GM19463 (cell line): ENCODE data around the gene NRL.

Source experiments
- ATAC-seq: cut with Tn5 transposase; IDR thresholded peaks from one replicate; pipeline ENCODE4 v1.9.1; 2021; ENCODE audit warnings: mild to moderate bottlenecking, moderate library complexity; ENCODE audit not compliant: unreplicated experiment

The NRL gene

DNA sequence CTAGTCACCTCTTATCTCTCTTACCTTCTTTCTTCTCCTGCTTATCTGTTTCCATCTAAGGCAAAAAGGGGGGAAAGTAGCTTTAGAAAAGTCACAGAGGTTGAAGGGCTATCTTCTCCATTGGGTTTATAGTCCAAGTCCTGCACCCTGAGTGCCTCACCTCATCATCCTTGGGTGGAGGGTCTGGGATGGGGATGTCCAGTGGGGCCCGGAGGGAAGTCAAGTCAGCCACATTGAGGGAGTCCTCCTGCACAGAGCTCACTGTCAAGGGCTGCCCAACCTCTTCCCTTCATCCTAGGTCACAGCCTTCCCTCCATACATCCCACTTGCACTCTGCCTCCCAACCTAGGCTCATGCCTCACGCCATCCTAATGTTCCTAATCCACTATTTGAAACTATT is 30.5 kb upstream of the NRL start:
- no peak for ATAC-seq

DNA sequence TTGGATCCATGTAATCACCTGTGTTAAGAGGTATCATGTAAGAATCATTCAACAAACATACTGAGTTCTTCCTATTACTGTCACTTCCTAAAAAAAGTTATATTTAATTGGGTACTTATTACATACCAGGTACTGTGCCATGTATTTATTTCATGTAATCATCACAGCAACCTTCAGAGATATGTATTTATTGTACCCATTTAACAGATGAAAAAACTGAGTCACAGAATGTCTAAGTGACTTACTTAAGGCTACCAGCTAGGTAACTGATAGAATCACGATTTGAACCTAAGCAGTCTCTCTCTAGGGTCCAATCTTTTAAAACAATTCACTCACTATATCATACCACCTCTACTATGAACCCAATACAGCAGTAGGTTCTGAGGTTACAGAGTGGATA is 29.7 kb upstream of the NRL start:
- ATAC-seq = no peak

GRCh38 chr14:24143511-24143910 is 28.8 kb upstream of the NRL start:
- ATAC-seq = no peak

GRCh38 chr14:24141097-24141880 is 26.5 kb upstream of the NRL start, which contains the start of gene EMC9:
TSS of gene EMC9 (minus strand) at chr14:24141591. CDS start at chr14:24141304, 287 bp downstream.
- peak; percentile 87 for ATAC-seq

DNA sequence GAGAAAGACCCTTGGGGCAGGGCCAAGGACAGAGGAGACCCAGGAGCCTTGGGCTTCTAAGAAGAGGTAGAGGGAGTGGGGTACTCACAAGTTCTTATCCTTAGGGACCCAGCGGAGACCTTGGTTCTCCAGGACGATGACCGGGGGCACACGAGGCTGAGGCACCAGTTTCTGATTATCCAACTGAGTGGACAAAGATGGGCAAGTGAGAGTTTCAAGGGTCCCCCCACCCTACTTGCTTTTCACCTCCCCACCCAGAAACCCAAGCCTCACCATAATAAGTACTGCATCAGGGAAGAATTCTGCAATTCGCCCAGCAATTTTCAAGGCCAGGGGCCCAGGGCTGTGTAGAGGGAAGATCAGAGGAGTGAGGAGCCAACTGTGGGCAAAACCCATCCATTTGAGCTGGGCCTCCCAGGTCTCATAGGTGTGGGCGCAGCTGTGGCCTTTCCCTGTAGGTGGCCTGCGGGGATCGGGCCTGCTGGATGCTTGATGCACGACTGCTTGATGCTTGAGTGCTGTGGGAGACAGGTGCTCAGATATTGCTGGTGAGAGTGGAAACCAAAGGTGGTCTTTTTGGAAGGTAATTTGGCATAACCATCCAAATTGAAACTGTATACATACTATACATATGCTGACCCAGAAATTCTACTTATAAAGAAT is 24.7 kb upstream of the NRL start:
- ATAC-seq = no peak

GRCh38 chr14:24138396-24139271 is 23.9 kb upstream of the NRL start:
- ATAC-seq = no peak

DNA sequence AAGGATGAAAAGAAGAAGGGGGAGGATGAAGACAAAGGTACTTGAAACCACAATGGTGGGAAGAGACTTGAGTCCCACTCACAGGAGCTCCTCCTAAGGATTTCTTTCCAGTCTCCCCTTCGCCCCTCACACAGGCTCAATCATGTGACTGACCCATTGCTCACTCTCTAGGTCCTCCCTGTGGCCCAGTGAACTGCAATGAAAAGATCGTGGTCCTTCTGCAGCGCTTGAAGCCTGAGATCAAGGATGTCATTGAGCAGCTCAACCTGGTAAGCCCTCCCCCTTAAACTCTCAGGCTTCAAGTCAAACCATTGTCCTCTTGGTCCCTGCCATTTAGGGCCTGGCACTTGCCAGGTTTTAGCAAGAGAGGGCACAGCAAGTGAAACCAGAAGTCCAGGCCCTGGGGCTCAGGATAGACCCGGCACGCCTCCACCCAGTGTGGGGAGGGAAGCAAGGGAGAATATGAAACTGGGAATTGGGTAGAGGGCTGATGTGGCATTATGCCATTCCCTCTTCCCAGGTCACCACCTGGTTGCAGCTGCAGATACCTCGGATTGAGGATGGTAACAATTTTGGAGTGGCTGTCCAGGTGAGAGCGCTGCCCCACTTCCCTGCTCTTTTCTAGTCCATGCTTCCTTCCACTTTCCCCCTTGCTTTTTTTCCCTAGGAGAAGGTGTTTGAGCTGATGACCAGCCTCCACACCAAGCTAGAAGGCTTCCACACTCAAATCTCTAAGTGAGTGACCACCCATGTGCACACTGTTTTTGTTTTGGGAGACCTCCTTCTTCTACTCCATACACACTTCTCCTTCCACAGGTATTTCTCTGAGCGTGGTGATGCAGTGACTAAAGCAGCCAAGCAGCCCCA is 23.0 kb upstream of the NRL start:
- no peak for ATAC-seq

- no peak for ATAC-seq
These were observed 22.2 kb upstream of the NRL start for GRCh38 chr14:24136684-24137528.

GRCh38 chr14:24135834-24136683 is 21.3 kb upstream of the NRL start, which contains the start of gene PSME1:
TSS of gene PSME1 (plus strand) at chr14:24136194. CDS start at chr14:24136263, 69 bp downstream.
- peak; percentile 88 for ATAC-seq

GRCh38 chr14:24135584-24135833 is 20.8 kb upstream of the NRL start:
- ATAC-seq = no peak

- no peak for ATAC-seq
These were observed 19.0 kb upstream of the NRL start for GRCh38 chr14:24133735-24134134.

DNA sequence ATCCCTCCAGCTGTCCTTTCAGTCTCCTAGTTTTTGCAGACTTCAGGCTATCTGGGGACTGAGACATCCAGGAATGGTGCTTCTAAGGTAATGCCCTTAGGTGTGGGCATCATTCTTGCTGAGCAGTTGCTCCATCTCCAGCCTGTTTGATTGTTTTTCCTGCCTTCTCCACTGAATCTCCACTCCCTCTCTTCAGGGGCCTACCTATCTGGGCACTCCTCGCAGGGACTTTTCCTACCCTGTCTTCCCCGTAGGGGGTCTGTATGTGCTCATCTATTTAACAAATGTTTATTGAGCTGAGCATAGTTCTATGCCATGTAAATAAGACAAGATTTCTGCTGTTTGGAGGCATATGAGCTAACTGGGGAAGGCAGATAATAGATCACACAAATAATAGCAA is 18.2 kb upstream of the NRL start:
- no peak for ATAC-seq

DNA sequence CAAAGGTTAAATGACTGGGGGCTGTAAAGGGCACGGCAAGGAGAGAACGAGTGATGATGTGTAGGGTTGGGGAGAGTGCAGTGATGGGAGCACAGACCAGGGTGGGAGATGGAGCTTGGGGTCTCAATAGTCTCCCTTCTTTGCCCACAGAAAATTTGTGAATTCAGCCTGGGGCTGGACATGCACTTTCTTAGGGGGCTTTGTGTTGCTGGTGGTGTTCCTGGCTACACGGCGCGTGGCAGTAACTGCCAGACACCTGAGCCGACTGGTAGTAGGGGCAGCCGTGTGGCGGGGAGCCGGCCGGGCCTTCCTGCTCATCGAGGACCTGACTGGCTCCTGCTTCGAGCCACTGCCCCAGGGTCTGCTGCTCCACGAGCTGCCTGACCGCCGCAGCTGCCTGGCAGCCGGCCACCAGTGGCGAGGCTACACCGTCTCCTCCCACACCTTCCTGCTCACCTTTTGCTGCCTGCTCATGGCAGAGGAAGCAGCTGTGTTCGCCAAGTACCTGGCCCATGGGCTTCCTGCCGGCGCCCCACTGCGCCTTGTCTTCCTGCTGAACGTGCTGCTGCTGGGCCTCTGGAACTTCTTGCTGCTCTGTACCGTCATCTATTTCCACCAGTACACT is 17.4 kb upstream of the NRL start:
- no peak for ATAC-seq

- no peak for ATAC-seq
These were observed 16.8 kb upstream of the NRL start for GRCh38 chr14:24131549-24131966.

GRCh38 chr14:24130717-24131548 is 16.2 kb upstream of the NRL start:
- no peak for ATAC-seq

GRCh38 chr14:24130380-24130716 is 15.6 kb upstream of the NRL start, which contains the start of gene FITM1:
TSS of gene FITM1 (plus strand) at chr14:24130659. CDS start at chr14:24131564, 905 bp downstream.
- no peak for ATAC-seq

GRCh38 chr14:24129410-24129998 is 14.8 kb upstream of the NRL start:
- ATAC-seq = no peak
